ENCODE data around the gene CNEP1R1. TPM values are rescaled to one million over a fixed set of nuclear protein-coding genes. Genes with fewer than 3 reads are reported as not detected.

CNEP1R1 gene
- total RNA-seq, 4 donors from 2014 or later = 7.0 to 13.1 (median 10.8) TPM

- intact Hi-C loops (cut with DNase I) = no loop called here
- no peaks in the 10 kb centered on the region for H3K9me3 ChIP-seq
- no peak overlapping the region for H3K4me3 ChIP-seq (replicated peaks in 1 of 3)
- no peak for TF ChIP-seq POLR2A (IDR thresholded peaks at IDR 0.05)
- TF ChIP-seq, protein P1, sequence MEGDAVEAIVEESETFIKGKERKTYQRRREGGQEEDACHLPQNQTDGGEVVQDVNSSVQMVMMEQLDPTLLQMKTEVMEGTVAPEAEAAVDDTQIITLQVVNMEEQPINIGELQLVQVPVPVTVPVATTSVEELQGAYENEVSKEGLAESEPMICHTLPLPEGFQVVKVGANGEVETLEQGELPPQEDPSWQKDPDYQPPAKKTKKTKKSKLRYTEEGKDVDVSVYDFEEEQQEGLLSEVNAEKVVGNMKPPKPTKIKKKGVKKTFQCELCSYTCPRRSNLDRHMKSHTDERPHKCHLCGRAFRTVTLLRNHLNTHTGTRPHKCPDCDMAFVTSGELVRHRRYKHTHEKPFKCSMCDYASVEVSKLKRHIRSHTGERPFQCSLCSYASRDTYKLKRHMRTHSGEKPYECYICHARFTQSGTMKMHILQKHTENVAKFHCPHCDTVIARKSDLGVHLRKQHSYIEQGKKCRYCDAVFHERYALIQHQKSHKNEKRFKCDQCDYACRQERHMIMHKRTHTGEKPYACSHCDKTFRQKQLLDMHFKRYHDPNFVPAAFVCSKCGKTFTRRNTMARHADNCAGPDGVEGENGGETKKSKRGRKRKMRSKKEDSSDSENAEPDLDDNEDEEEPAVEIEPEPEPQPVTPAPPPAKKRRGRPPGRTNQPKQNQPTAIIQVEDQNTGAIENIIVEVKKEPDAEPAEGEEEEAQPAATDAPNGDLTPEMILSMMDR (IDR thresholded peaks at IDR 0.05) = no peak
- no peaks in the 10 kb centered on the region for H3K27me3 ChIP-seq
- H3K27ac ChIP-seq = no peak overlapping the region
- WGBS, 2 donors = 54 to 58% methylated on average over 17 of the region's 17 CpGs
- no peaks in the 10 kb centered on the region for H3K36me3 ChIP-seq
- H3K4me1 ChIP-seq = peaks cover 0 to 3% of the 10 kb centered on the region in 2 donors
- peak; percentile 20 to 31 for DNase-seq
Measured at GRCh38 chr16:49986351-49987124, 38.5 kb upstream of the CNEP1R1 start.

DNA sequence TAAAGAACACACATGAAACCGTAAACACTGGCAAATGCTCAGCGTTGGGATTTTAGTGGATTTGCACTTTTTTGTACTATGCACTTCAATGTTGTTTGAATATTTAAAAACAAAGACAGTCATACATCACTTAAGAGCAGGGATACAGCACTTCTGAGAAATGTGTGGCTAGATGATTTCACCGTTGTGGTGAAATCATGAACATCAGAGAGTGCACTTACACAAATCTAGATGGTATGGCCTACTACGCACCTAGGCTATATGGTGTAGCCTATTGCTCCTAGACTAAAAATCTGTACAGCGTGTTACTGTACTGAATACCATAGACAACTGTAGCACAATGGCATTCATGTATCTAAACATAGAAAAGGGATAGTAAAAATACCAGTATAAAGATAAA, 37.6 kb upstream of the CNEP1R1 start:
- H3K27me3 ChIP-seq = no peaks in the 10 kb centered on the region
- WGBS, 2 donors = 86 to 91% methylated on average over 5 of the region's 5 CpGs
- no peak for DNase-seq
- no peak overlapping the region for H3K4me3 ChIP-seq (replicated peaks in 1 of 3)
- peaks cover 0 to 3% of the 10 kb centered on the region in 2 donors for H3K4me1 ChIP-seq
- H3K36me3 ChIP-seq = no peaks in the 10 kb centered on the region
- no peak overlapping the region for H3K27ac ChIP-seq
- TF ChIP-seq, protein P1 (IDR thresholded peaks at IDR 0.05) = no peak
- TF ChIP-seq POLR2A (IDR thresholded peaks at IDR 0.05) = no peak
- H3K9me3 ChIP-seq = no peaks in the 10 kb centered on the region
- intact Hi-C loops (cut with DNase I) = no loop called here

DNA sequence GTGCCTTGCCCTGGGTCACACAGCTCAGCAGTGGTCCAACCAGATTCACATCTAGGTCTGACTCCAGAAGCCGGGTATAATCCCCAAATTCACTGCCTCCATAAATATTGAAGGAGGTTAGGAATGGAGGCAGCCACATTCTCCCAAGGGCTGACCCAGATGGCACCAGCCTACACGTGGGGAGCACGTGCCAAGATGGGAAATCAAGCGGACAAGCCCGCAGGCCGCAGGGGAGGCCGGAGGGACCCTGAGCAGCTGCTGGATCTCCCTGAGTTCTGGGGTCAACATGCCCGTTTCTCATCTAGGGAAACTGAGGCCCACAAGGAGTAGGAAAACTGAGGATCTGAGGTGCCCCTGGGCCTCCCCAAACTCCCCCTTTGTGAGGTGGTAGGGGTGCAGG, 32.2 kb upstream of the CNEP1R1 start:
- Histone ChIP-seq H3K36me3 (no peaks in the 10 kb centered on the region), H3K27ac (no peak overlapping the region), H3K27me3 (no peaks in the 10 kb centered on the region), H3K9me3 (no peaks in the 10 kb centered on the region), H3K4me1 (no peaks in the 10 kb centered on the region), H3K4me3 (replicated peaks in 1 of 3) (no peak overlapping the region)
- 92% methylated on average over 8 of the region's 8 CpGs for WGBS, 2 donors
- intact Hi-C loops (cut with DNase I) = no loop called here
- DNase-seq = no peak
- no peak for TF ChIP-seq POLR2A (IDR thresholded peaks at IDR 0.05)
- TF ChIP-seq, protein P1 (IDR thresholded peaks at IDR 0.05) = no peak

DNA sequence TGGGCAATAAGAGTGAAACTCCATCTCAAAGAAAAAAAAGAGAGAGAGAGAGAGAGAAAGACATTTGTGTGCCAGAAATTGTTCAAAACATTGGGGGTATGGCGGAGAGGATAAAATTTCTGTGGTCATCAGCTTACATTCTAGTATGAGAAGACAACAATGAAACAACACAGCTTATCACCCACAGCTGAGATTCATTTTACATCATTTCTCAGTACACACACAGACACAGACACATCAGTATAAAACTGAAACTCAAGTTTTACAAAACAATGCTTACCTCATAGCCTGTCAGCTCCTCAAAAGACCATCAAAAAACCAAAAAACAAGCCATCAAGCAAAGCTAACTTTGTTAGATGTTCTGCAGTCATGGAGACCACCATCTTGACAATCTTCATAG, 31.4 kb upstream of the CNEP1R1 start:
- TF ChIP-seq POLR2A (IDR thresholded peaks at IDR 0.05) = no peak
- TF ChIP-seq, protein P1 (IDR thresholded peaks at IDR 0.05) = no peak
- Histone ChIP-seq H3K4me3 (replicated peaks in 1 of 3) (no peak overlapping the region), H3K4me1 (no peaks in the 10 kb centered on the region), H3K36me3 (no peaks in the 10 kb centered on the region), H3K27me3 (no peaks in the 10 kb centered on the region), H3K27ac (no peak overlapping the region), H3K9me3 (no peaks in the 10 kb centered on the region)
- no peak for DNase-seq
- intact Hi-C loops (cut with DNase I) = no loop called here
- WGBS, 2 donors = 90 to 91% methylated on average over 1 of the region's 1 CpG

DNA sequence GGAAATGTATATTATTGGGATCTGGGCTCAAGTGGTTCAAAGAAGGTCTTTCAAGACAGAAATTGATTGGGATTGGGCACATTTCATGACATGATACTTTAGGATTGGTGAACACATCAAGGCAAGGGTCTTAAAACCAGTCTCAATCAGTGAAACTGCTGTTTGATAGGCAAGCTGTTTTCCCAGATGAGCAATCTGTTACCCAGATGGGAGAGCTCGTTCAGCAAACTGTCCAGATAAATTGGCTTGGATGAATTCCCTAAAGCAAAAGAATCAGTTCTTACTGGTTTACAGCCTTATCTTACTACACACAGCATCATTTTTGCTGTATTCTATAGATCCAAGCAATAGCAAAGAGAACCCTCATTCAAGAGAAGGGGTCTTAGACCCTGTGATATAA, 31.0 kb upstream of the CNEP1R1 start:
- intact Hi-C loops (cut with DNase I) = no loop called here
- no peaks in the 10 kb centered on the region for H3K4me1 ChIP-seq
- no peaks in the 10 kb centered on the region for H3K9me3 ChIP-seq
- no peak for DNase-seq
- 55 to 72% methylated on average over 1 of the region's 1 CpG for WGBS, 2 donors
- H3K4me3 ChIP-seq (replicated peaks in 1 of 3) = no peak overlapping the region
- H3K36me3 ChIP-seq = no peaks in the 10 kb centered on the region
- TF ChIP-seq, protein P1 (IDR thresholded peaks at IDR 0.05) = no peak
- no peak for TF ChIP-seq POLR2A (IDR thresholded peaks at IDR 0.05)
- H3K27ac ChIP-seq = no peak overlapping the region
- H3K27me3 ChIP-seq = no peaks in the 10 kb centered on the region
